NCI-H748 (cell line): ENCODE data around the gene PXN.
A peak's percentile ranks its signal among the peaks of the same experiment; 100 is the strongest.

Source experiments
- DNase-seq: peaks from one replicate; lab custom pipeline; 2025; ENCODE audit not compliant: unreplicated experiment; lab: John Stamatoyannopoulos, UW

Gene PXN

GRCh38 chr12:120265473-120266179 is at the start of gene PXN:
TSS of gene PXN (minus strand) at chr12:120265730. CDS start at chr12:120265629, 101 bp downstream.
- peak; percentile 75 for DNase-seq

DNA sequence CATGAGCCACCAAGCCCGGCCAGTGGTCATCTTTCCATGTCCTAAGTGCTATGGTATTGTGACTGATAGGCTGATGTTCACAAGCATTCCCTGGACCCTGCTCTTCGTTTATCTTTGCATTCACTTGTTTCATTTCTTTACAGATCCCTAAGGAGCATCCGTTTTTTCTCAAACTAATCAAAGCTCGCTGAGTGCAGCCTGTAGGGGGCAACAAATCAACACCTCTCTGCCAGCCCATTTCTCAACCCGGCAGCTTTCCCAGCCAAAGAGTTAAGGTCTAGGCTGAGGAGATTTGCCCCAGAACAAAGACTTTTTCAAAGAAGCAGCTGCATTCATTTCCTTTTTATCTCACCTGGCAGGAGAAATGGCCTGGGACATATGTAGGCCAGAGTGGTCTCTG is 48.7 kb upstream of the PXN start:
- DNase-seq, result peak; percentile 13

- peak; percentile 94 for DNase-seq
These were observed 36.7 kb upstream of the PXN start, which contains the start of gene SIRT4 for GRCh38 chr12:120301962-120302815. TSS of gene SIRT4 (plus strand) at chr12:120302321. CDS start at chr12:120303562, 1,241 bp downstream.

DNA sequence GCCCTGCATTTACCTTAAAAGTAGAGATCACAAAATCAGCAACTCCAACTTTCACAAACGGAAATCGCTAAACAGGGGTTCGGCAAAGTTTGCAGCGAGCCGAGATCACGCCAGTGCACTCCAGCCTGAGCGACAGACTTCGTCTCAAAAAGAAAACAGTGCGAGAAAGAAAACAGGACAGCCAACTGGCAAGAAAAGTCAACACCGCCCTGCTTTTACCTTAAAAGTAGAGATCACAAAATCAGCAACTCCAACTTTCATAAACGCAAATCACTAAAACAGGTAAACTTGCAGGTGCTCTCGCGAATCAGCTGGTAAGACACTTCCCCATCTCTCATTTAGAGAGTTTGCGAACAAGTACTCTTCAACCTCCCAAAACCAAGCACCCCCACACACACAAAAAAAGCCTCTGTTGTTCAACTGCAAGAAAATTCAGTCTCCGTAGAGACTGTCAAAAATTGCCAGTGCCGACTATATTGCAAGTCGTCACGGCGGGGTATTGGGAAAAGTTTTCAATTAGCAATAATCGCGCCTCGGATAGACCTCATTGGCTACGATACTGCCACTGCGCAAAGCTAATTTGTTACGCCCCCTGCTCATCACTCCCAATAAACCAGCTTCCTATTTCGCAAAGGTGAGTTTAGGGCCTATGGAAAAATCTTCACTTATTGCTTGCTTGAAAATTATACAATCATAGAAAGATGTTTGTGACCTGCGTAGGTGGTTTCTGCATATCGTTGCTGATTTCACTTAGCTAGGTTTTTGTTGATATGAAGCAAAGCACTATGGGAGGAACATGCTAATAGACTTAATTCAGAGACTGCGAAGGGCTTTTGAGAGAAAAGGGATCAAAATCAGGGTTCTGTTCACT is 27.4 kb upstream of the PXN start, which contains the start of gene RNU4-1:
TSS of gene RNU4-1 (minus strand) at position 577 of the 871 bp plus-strand sequence.
- DNase-seq, result peak; percentile 99

- DNase-seq, result no peak
These were observed 26.8 kb upstream of the PXN start for GRCh38 chr12:120292411-120292660.

GRCh38 chr12:120290609-120291305 is 25.2 kb upstream of the PXN start:
- DNase-seq, result peak; percentile 68

- DNase-seq, result no peak
These were observed 22.0 kb upstream of the PXN start for GRCh38 chr12:120287491-120287890.

DNA sequence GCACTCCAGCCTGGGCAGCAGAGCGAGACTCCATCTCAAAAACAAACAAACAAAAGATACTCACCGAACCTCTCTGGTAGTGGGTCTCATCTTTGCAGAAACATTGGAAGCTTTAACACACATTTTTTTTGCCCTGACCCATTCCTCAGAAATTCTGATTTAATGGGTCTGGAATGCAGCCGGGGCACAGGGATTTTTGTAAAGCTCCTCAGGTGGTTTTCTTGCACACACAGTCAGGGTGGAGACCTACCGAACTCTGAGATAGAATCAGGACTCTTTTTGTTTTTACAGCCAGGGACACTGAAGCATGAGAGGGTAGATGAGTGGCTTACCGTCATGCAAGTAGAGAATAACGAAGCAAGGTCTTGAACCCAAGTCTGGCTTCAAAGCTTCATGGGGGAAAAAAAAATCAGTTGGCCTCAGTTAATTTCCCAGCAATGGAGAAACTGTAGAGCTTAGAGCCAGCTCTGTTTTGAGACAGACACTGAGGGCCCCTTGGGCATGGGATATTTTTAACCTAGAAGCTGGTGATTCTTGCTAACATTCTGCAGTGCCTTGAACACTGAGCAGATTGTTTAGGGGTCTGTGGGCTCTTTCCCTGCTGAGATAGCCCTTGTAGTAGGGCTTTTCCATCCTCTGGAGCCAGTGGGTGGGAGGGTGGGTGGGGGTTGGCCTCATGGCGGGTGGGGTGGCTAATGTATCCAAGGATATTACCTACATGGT is 21.4 kb upstream of the PXN start:
- DNase-seq, result no peak

GRCh38 chr12:120284381-120284780 is 18.9 kb upstream of the PXN start:
- no peak for DNase-seq

GRCh38 chr12:120283318-120283717 is 17.8 kb upstream of the PXN start:
- DNase-seq, result no peak

GRCh38 chr12:120278137-120279069 is 12.9 kb upstream of the PXN start:
- no peak for DNase-seq

DNA sequence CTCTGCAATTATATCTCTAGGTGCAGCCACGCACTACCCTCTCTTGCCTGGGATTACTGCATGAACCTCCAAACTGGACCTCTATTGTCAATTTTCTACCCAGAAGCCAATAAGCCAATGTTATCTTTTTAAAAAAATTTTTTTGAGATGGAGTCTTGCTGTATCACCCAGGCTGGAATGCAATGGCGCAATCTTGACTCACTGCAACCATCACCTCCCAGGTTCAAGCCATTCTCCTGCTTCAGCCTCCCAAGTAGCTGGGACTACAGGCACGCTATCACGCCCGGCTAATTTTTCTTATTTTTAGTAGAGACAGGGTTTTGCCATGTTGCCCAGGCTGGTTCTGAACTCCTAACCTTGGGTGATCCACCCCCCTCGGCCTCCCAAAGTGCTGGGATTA is 11.2 kb upstream of the PXN start:
- no peak for DNase-seq

DNA sequence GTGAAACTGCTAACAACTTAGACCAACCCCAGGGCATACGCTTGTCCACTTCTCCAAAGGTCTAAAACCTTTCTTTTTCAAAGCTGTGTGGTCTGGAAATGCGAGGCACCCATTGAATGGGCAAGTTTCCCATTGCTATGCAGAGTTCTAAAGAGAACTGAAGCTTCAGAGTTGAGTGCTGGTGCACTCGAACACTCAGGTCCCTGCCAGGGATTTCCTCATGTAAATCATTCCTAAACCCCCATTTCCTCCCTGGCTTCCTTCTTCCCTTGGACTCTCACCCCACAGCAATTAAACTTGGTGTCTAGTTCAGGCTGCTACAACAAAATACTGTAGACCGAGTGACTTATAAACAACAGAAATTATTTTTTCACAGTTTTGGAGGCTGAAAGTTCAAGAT is 2.2 kb upstream of the PXN start:
- no peak for DNase-seq

GRCh38 chr12:120266180-120266870 is 795 bp upstream of the PXN start:
- no peak for DNase-seq

DNA sequence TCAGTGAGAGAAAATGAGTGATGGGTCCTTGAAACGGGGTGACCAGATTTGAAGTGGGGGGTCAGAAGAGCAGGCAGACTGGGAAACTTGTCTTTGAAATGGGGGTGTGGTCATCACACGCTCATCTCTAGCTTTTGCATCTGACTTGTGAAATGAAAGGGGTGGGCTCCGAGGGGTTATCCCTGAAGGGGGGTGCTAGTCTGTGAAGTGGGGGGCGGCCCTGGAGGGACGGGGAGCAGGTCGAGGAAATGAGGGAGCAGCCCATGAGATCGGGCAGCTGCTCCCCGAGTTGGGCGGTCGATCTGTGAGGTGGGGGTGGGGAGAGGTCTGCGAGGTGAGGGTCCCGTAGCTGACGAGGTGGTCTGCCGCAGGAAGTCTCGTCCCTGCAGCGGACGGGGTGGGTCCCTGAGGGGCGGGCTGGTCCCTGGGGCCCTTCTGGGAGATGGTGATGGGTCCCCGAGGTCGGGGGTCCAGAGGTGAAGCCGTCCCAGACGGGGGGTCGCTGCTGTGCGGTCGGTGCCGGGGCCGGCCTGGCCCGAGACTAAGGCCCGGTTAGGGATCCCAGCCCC is 542 bp downstream of the PXN start:
- DNase-seq, result no peak

DNA sequence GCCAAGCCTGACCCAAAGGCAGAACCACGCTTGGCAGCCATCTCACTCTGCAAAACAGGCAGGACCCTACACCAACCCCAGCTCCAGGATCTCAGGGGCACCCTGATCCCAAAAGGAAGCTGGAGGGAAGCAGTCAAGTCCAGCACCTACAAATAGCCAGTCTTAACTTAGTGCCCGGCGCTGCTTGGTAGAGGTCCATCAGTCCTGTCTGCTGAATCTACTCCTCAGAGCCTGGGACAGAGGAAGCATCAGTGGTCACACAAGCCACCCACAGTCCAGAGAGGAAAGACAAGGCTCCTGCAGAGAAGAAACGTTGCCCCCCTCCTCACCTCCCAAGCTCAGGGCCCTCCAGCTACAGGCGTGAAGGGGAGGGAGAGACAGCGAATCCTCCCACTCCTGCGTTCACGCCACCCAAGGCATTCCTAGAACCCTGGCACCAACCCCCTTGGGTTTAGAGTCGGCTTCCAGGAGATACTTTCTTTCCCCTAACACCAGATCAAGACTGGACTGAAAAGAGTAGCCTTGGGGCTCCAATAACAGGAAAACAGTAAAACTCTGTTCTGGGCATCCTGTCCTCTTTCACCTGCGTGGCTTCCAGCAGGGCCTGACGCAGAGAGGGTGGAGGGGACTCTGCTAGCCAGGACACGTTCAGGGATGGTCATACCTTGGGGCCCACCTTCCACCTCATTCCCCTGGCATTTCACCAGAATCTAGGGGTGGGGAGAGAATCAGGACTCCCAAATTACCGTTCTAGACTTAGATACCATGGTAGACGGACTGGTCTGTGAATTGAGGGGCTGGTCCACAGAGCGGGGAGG is 1.2 kb downstream of the PXN start:
- no peak for DNase-seq

DNA sequence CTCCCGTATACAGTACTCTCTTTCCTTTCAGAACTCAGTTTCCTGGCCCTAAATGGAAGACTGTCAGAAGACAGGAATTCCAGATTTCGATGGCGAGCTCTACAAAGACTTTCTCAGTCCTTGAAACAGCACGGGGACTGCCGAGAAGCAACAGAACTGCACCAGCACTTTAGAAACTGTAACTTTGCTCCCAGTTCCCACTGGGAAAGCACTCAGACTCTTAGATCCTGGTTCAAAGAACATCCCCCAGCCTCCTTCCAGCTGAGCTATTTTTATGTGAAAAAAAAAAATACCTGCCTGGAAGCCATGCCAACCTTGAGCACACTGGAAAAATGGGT is 1.8 kb downstream of the PXN start:
- DNase-seq, result no peak
